H7 (cell line): ENCODE data around the gene OR8S1. TPM values are rescaled to one million over a fixed set of nuclear protein-coding genes. Genes with fewer than 3 reads are reported as not detected.
"Not testable (repeated sequence)": the region's sequence is repeated elsewhere in the genome, so short reads cannot be mapped to it uniquely, and the experiment has no call there.

ENCODE experiments used
- DNase-seq: peaks from one replicate; pipeline ENCODE4 v3.0.0; 2012
- H3K27me3 ChIP-seq: 2 replicates; pipeline ENCODE4 v1.6.0; 2011; ENCODE audit warnings: mild to moderate bottlenecking, low read length; ENCODE audit not compliant: control insufficient read depth, insufficient read depth
- H3K36me3 ChIP-seq: replicated peaks from 2 replicates; pipeline ENCODE4 v1.5.1; 2011; ENCODE audit warnings: low read length; ENCODE audit not compliant: control insufficient read depth, insufficient read depth
- H3K4me3 ChIP-seq: 2 replicates; pipeline ENCODE4 v1.5.1; 2011; ENCODE audit warnings: low read depth, mild to moderate bottlenecking, control low read depth, low read length, moderate library complexity; ENCODE audit not compliant: insufficient read depth
- total RNA-seq: library from RNA; depleted of rRNA; stranded (reverse); fragments of >200 nt; shearing (Covaris generic); gene quantifications from 2 replicates; pipeline ENCODE4 v1.2.3, GENCODE V29; 2014; rRNA removed

OR8S1 gene, protein sequence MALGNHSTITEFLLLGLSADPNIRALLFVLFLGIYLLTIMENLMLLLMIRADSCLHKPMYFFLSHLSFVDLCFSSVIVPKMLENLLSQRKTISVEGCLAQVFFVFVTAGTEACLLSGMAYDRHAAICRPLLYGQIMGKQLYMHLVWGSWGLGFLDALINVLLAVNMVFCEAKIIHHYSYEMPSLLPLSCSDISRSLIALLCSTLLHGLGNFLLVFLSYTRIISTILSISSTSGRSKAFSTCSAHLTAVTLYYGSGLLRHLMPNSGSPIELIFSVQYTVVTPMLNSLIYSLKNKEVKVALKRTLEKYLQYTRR
- not detected in 2 replicates for total RNA-seq

GRCh38 chr12:48525332-48525731 is at the start of gene OR8S1:
Gene OR8S1, plus strand, starts transcription at chr12:48525632. Its CDS starts 0 bp downstream, at chr12:48525632.
- no peaks in the 10 kb centered on the region for H3K36me3 ChIP-seq
- DNase-seq, result no peak

DNA sequence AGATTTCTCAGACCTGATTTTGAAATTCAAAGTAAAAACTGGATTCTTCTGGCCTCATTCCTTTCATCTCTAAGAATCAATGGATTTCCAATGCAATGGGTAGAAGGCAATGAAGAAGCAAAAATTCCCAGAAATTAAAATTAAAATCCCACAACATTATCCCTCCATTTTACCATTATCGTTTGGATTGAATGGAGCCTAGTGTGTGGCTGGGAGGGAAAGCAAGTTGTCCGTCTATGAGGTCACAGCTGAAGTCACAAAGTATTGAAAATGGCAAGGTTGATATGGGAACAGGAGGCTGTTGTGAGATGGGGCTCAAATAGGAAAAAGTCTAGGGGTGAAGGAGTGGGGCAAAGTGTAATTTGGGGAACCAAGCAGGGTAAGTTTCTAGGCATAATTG is 43.2 kb upstream of the OR8S1 start, which contains the start of gene C12orf54:
C12orf54 (plus strand) TSS at position 301 of the 400 bp plus-strand sequence. CDS start 799 bp downstream, outside the sequence.
- Histone ChIP-seq H3K27me3 (no peaks in the 10 kb centered on the region; the same call in 1 of the 2 replicates), H3K36me3 (no peaks in the 10 kb centered on the region), H3K4me3 (no peak within 1 kb of the TSS)
- no peak for DNase-seq

More at GRCh38 chr12:48525332-48525731, at the start of gene OR8S1:
- H3K27me3 ChIP-seq, result no peaks in the 10 kb centered on the region
- H3K4me3 ChIP-seq, result no peak within 1 kb of the TSS

GRCh38 chr12:48482930-48483329 is 42.5 kb upstream of the OR8S1 start:
- Histone ChIP-seq H3K27me3 (no peaks in the 10 kb centered on the region; the same call in 1 of the 2 replicates), H3K36me3 (no peaks in the 10 kb centered on the region), H3K4me3 (no peak overlapping the region)
- DNase-seq, result no peak

GRCh38 chr12:48486261-48486660 is 39.2 kb upstream of the OR8S1 start:
- Histone ChIP-seq H3K4me3 (no peak overlapping the region), H3K27me3 (no peaks in the 10 kb centered on the region; the same call in 1 of the 2 replicates), H3K36me3 (no peaks in the 10 kb centered on the region)
- no peak for DNase-seq

GRCh38 chr12:48486679-48487078 is 38.8 kb upstream of the OR8S1 start:
- no peak for DNase-seq
- Histone ChIP-seq H3K4me3 (no peak overlapping the region), H3K27me3 (no peaks in the 10 kb centered on the region; the same call in 1 of the 2 replicates), H3K36me3 (no peaks in the 10 kb centered on the region)

GRCh38 chr12:48489012-48489411 is 36.4 kb upstream of the OR8S1 start:
- H3K27me3 ChIP-seq, result no peaks in the 10 kb centered on the region; the same call in 1 of the 2 replicates
- H3K4me3 ChIP-seq, result no peak overlapping the region
- no peak for DNase-seq
- H3K36me3 ChIP-seq, result no peaks in the 10 kb centered on the region

- H3K4me3 ChIP-seq, H3K36me3 ChIP-seq, DNase-seq: not testable (repeated sequence)
These were observed 36.0 kb upstream of the OR8S1 start for GRCh38 chr12:48489456-48489855.

DNA sequence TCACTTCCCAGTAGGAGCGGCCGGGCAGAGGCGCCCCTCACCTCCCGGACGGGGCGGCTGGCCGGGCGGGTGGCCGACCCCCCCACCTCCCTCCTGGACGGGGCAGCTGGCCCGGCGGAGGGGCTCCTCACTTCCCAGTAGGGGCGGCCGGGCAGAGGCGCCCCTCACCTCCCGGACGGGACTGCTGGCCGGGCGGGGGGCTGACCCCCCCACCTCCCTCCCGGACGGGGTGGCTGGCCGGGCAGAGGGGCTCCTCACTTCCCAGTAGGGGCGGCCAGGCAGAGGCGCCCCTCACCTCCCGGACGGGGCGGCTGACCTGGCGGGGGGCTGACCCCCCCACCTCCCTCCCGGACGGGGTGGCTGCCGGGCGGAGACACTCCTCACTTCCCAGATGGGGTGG is 25.2 kb upstream of the OR8S1 start:
- H3K4me3 ChIP-seq, H3K27me3 ChIP-seq, DNase-seq, H3K36me3 ChIP-seq: not testable (repeated sequence)

More at GRCh38 chr12:48489456-48489855, 36.0 kb upstream of the OR8S1 start:
- not testable (repeated sequence) for H3K27me3 ChIP-seq

- H3K4me3 ChIP-seq, H3K36me3 ChIP-seq, DNase-seq, H3K27me3 ChIP-seq: not testable (repeated sequence)
These were observed 18.6 kb upstream of the OR8S1 start for GRCh38 chr12:48506836-48507235.

DNA sequence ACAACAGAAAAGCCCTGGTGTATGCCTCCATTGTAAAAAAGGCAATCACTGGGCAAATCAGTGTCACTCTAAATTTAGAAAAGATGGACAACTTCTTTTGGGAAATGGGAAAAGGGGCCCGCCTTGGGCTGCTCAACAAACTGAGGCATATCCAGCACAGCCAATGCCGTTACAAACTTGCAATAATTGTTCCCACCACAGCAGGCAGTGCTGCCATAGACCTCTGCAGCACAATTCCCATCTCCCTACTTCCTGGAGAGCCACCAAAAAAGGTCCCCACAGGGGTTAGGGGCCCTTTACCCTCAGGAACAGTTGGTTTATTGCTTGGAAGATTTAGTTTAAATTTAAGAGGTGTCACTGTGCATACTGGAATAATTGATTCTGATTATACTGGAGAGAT is 16.4 kb upstream of the OR8S1 start:
- DNase-seq, result no peak

GRCh38 chr12:48510111-48510510 is 15.3 kb upstream of the OR8S1 start:
- H3K27me3 ChIP-seq, result no peaks in the 10 kb centered on the region
- no peak overlapping the region for H3K4me3 ChIP-seq
- DNase-seq, result no peak
- no peaks in the 10 kb centered on the region for H3K36me3 ChIP-seq

More for the DNA sequence above, 16.4 kb upstream of the OR8S1 start:
- Histone ChIP-seq H3K4me3 (no peak overlapping the region), H3K27me3 (no peaks in the 10 kb centered on the region), H3K36me3 (no peaks in the 10 kb centered on the region)

- H3K36me3 ChIP-seq, result no peaks in the 10 kb centered on the region
- no peak overlapping the region for H3K4me3 ChIP-seq
- DNase-seq, result no peak
- no peaks in the 10 kb centered on the region for H3K27me3 ChIP-seq
These were observed 12.6 kb upstream of the OR8S1 start for GRCh38 chr12:48512855-48513254.

GRCh38 chr12:48514728-48515127 is 10.7 kb upstream of the OR8S1 start:
- no peak for DNase-seq
- H3K4me3 ChIP-seq, result no peak overlapping the region
- H3K36me3 ChIP-seq, result no peaks in the 10 kb centered on the region
- no peaks in the 10 kb centered on the region for H3K27me3 ChIP-seq

- not testable (repeated sequence) for H3K27me3 ChIP-seq, H3K4me3 ChIP-seq, H3K36me3 ChIP-seq, DNase-seq
These were observed 5.1 kb upstream of the OR8S1 start for GRCh38 chr12:48520381-48520780.

- Histone ChIP-seq H3K36me3 (no peaks in the 10 kb centered on the region), H3K4me3 (no peak overlapping the region), H3K27me3 (no peaks in the 10 kb centered on the region)
- DNase-seq, result no peak
These were observed 2.6 kb downstream of the OR8S1 start for GRCh38 chr12:48527891-48528670.
